Measurements from ENCODE around the gene TMEM237.

DNA sequence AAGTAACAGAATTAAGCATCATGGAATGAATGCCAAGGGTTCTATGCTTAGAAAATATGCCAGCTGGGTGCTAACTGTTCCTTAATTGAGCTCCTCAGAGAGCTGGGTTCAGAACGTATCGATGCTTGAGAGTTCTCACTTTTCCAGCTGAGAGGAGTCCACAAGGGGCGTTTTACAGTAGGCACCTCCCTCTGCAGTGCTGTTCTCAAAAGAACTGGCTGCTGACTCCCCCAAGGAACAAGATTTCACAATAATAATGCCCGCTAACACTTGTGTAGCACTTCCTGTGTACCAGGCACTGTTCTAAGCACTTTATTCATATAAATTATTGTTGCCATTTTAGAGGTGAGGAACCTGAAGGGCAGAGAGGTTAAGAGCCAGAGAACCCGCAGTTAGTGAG, 18.1 kb upstream of the TMEM237 start:
- TF ChIP-seq, protein P1, sequence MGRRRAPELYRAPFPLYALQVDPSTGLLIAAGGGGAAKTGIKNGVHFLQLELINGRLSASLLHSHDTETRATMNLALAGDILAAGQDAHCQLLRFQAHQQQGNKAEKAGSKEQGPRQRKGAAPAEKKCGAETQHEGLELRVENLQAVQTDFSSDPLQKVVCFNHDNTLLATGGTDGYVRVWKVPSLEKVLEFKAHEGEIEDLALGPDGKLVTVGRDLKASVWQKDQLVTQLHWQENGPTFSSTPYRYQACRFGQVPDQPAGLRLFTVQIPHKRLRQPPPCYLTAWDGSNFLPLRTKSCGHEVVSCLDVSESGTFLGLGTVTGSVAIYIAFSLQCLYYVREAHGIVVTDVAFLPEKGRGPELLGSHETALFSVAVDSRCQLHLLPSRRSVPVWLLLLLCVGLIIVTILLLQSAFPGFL (CRISPR knock-in tag; IDR thresholded peaks at IDR 0.05; ENCODE audit: borderline replicate concordance) = no peak
- TF ChIP-seq NR2C2 (CRISPR knock-in tag; IDR thresholded peaks at IDR 0.05) (no peak), JUN (CRISPR knock-in tag; IDR thresholded peaks at IDR 0.05) (no peak), NFYB (CRISPR knock-in tag; conservative IDR thresholded peaks at IDR 0.05; ENCODE audit: low read depth) (no peak), FOXJ3 (CRISPR knock-in tag; IDR thresholded peaks at IDR 0.05; ENCODE audit: borderline replicate concordance) (no peak)
- TF ChIP-seq, protein P2, sequence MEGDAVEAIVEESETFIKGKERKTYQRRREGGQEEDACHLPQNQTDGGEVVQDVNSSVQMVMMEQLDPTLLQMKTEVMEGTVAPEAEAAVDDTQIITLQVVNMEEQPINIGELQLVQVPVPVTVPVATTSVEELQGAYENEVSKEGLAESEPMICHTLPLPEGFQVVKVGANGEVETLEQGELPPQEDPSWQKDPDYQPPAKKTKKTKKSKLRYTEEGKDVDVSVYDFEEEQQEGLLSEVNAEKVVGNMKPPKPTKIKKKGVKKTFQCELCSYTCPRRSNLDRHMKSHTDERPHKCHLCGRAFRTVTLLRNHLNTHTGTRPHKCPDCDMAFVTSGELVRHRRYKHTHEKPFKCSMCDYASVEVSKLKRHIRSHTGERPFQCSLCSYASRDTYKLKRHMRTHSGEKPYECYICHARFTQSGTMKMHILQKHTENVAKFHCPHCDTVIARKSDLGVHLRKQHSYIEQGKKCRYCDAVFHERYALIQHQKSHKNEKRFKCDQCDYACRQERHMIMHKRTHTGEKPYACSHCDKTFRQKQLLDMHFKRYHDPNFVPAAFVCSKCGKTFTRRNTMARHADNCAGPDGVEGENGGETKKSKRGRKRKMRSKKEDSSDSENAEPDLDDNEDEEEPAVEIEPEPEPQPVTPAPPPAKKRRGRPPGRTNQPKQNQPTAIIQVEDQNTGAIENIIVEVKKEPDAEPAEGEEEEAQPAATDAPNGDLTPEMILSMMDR (IDR thresholded peaks at IDR 0.05) = no peak
- TF ChIP-seq, protein P3, sequence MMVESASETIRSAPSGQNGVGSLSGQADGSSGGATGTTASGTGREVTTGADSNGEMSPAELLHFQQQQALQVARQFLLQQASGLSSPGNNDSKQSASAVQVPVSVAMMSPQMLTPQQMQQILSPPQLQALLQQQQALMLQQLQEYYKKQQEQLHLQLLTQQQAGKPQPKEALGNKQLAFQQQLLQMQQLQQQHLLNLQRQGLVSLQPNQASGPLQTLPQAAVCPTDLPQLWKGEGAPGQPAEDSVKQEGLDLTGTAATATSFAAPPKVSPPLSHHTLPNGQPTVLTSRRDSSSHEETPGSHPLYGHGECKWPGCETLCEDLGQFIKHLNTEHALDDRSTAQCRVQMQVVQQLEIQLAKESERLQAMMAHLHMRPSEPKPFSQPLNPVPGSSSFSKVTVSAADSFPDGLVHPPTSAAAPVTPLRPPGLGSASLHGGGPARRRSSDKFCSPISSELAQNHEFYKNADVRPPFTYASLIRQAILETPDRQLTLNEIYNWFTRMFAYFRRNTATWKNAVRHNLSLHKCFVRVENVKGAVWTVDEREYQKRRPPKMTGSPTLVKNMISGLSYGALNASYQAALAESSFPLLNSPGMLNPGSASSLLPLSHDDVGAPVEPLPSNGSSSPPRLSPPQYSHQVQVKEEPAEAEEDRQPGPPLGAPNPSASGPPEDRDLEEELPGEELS (CRISPR knock-in tag; IDR thresholded peaks at IDR 0.05) = no peak
- TF ChIP-seq, protein P4, sequence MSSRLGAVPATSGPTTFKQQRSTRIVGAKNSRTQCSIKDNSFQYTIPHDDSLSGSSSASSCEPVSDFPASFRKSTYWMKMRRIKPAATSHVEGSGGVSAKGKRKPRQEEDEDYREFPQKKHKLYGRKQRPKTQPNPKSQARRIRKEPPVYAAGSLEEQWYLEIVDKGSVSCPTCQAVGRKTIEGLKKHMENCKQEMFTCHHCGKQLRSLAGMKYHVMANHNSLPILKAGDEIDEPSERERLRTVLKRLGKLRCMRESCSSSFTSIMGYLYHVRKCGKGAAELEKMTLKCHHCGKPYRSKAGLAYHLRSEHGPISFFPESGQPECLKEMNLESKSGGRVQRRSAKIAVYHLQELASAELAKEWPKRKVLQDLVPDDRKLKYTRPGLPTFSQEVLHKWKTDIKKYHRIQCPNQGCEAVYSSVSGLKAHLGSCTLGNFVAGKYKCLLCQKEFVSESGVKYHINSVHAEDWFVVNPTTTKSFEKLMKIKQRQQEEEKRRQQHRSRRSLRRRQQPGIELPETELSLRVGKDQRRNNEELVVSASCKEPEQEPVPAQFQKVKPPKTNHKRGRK (CRISPR knock-in tag; IDR thresholded peaks at IDR 0.05; ENCODE audit: borderline replicate concordance) = no peak
- TF ChIP-seq, protein P5, sequence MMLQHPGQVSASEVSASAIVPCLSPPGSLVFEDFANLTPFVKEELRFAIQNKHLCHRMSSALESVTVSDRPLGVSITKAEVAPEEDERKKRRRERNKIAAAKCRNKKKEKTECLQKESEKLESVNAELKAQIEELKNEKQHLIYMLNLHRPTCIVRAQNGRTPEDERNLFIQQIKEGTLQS (CRISPR knock-in tag; conservative IDR thresholded peaks at IDR 0.05) = no peak
- TF ChIP-seq, protein P6, sequence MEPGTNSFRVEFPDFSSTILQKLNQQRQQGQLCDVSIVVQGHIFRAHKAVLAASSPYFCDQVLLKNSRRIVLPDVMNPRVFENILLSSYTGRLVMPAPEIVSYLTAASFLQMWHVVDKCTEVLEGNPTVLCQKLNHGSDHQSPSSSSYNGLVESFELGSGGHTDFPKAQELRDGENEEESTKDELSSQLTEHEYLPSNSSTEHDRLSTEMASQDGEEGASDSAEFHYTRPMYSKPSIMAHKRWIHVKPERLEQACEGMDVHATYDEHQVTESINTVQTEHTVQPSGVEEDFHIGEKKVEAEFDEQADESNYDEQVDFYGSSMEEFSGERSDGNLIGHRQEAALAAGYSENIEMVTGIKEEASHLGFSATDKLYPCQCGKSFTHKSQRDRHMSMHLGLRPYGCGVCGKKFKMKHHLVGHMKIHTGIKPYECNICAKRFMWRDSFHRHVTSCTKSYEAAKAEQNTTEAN (CRISPR knock-in tag; IDR thresholded peaks at IDR 0.05) = no peak
- TF ChIP-seq, protein P7, sequence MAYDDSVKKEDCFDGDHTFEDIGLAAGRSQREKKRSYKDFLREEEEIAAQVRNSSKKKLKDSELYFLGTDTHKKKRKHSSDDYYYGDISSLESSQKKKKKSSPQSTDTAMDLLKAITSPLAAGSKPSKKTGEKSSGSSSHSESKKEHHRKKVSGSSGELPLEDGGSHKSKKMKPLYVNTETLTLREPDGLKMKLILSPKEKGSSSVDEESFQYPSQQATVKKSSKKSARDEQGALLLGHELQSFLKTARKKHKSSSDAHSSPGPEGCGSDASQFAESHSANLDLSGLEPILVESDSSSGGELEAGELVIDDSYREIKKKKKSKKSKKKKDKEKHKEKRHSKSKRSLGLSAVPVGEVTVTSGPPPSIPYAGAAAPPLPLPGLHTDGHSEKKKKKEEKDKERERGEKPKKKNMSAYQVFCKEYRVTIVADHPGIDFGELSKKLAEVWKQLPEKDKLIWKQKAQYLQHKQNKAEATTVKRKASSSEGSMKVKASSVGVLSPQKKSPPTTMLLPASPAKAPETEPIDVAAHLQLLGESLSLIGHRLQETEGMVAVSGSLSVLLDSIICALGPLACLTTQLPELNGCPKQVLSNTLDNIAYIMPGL (CRISPR knock-in tag; IDR thresholded peaks at IDR 0.05) = no peak
- TF ChIP-seq, protein P8, sequence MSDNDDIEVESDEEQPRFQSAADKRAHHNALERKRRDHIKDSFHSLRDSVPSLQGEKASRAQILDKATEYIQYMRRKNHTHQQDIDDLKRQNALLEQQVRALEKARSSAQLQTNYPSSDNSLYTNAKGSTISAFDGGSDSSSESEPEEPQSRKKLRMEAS (CRISPR knock-in tag; IDR thresholded peaks at IDR 0.05) = no peak
